Activated CD4-positive, alpha-beta T cell treated with anti-CD3 and anti-CD28 coated beads, Interleukin-2, amount 50 U/mL, for 24 hours (primary cell): ENCODE data around the gene PTPRG.

ENCODE experiments used
- DNase-seq, 2 donors: peaks; one replicate each; pipeline ENCODE4 v3.0.0-alpha.2; 2020; ENCODE audit warnings: low read depth in 1 of 2, low spot score in 1 of 2

The PTPRG gene

DNA sequence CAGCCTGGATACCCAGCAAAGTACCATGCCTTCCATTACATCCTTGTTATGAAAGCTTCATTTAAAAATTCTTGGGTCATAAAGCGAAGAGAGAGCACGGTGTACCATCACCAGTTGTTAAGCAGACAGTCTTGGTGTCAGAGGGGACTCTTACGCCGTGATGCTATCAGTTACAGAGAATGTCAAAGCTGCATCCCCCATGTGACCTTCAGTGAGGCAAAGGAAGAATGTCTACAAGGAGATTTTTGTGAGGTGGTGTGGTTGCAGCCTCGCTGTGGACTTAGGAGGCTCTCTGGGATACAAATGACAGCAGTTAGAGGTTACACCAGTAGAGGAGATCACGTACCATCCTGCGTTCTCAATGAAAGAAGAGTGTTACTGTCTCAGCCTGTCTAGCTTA lies 533.7 kb downstream of the PTPRG start:
- DNase-seq: no peak

DNA sequence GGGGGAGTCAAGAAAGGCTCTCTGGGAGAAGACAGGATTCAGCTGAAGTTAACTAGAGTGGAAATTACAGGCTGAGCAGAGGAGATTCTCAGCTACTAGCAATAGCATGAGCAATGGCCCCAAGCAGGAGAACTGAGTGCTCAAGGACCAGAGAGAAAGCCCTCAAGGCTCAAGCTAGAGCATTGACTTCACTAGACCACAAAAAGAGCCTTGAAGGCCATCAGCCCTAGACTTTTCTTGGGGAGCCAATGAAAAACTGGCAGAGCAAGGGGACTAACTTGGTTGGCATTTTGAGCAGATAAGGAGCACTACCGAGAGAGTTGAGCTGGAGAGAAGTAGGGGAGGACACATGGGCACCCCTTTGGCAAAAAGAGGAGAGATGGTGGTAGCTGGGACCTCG lies 534.4 kb downstream of the PTPRG start:
- no peak for DNase-seq

DNA sequence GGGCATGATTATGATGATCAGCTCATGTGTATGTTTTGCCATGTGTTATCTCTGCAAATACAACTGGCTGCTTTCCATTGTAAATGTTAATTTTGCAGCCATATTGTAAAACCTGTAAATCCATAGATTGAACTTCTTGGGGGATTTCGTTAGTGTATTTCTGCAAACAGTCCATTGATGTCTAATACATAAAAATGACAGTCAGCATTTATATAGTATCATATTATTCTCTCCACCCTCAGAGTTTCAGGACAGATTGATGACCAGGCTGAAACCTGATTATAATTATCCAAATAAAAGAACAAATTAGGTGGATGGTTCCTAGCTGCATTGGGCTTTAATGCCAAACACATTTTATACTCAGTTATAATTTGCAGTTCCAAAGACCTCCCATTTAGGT lies 535.1 kb downstream of the PTPRG start:
- no peak for DNase-seq

DNA sequence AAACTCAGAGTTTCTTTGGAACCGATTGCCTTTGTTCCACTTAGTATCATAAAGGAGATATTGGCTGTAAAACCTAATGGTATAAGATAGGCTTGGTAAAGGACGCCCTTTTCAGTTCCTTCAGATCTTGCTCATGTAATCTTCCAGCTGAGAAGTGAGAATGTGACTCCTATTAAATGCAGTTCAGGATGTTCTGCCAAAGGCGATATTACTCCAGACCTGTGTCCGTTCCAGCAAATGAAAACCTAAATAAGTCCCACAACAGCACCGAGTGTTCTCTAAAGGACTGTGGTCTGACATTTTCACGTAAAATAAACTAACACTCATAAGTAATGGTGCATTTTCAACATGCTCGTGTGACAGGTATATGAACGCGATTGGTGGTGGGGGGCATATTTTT lies 535.8 kb downstream of the PTPRG start:
- no peak for DNase-seq

DNA sequence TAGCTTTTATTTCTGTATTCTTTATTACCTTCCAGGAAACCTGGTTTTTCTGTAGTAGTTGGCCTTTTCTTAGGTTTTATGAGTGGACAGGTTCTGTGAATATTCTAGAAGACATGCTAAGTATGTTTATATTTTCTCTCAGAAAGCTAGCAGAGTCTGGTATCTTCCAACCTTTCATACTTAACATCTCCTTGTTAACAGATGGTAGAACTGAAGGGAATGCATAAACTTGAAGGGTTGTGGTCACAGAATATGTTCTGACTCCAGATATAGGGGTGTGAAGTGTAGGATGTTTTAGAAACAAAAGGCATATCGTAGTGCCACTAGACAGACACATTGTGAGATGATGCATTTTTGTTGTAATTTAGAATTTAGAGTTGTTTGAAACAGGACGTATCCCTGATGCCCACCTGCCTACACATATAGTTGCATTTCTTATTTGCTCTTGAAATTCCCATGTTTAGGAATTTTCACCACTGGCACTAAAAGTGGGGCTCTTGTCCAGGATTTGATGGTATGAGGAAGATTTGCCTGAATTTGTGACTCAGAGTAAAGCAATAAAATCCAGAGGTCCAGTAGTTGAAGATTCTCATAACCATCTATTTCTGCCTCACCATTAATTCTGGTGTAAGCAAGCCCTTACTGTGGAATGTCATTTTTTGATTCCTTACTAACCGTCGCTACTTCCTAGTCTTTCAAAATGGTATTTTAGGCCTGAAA lies 537.4 kb downstream of the PTPRG start:
- no peak for DNase-seq

DNA sequence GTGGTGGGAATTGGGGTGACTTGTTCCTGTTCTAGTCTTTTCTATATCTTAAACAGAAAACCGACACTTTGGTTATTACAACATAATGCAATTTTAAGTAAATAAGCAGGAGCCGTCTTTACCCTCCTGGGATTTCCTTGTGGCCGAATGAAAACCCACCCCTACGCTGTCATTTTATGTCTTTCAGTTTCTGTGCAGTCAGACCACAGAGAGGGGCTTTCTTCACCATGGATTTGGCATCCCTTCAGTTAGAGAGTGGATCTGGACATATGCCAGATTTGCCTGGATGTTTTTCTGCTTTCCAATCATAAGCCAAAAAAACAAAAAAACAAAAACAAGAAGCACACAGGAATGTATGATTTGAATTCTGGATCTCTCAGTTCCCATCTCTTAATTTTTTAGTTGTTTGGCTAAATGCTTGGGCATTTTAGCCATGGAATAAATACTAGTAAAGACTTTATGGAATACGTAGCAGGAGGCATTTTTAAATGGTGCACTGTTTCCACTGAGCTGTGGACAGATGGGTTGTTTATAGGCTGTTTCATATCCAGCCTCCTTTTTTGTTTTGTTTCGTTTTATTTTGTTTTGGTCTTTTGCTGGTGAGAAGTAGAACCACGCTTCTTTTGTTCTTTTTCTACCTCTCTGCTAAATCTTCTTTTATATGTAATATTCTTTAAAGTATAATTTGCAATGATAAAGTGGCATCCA lies 539.1 kb downstream of the PTPRG start:
- no peak for DNase-seq

DNA sequence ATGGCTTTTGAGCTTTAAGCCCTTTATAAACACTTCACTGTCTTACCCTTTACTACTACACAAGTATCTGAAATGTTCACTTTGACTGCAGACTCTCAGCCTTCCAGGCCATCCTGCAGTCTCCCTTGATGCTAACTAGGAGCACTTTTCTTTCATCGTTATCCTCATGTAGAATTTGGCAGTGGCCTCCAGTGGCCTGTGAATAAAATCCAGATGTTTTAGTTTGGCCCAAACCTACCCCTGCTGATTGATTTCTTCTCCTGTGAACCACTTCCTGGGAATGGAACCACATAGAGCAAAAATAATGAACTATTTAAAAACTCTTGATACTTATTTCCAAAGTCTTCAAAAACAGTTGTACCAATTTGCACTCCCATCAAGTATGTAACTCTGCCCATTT lies 540.1 kb downstream of the PTPRG start:
- no peak for DNase-seq

DNA sequence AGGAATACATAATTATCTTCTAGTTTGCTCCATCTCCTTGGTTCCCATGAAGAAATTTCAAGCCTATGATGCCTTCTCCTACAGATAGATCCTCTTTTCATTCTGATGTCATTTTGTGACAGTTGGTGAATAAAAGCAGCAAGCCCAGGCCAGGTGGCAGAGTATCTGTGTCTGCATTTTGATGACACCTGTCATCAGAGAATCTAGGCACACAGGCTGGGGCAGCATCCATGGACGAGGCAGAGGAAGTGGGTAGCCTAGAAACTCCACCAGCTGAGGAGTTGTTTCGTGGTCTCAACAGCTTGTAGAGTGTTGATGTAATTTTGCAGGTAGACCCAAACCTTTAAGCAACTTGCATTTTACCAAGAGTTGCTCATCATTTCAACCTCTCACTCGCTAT lies 542.2 kb downstream of the PTPRG start:
- no peak for DNase-seq

DNA sequence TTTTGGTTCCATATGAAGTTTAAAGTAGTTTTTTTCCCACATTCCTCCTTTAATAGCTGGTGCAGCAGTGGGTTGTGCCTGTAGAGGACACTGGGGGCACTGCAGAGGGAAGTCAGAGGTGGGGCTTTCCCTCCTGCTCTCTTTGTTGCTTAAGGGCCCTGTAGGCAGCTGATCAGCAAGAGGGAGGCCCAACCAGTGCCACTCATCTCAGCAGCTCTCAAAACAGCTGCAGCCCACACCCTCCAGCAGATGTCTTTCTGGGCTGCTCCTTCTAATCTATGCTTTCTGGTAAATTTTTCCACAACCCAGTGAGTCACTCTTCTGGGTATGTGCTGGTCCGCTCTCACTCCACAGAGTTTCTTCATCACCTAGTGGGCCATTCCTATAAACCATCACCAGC lies 548.2 kb downstream of the PTPRG start:
- no peak for DNase-seq

DNA sequence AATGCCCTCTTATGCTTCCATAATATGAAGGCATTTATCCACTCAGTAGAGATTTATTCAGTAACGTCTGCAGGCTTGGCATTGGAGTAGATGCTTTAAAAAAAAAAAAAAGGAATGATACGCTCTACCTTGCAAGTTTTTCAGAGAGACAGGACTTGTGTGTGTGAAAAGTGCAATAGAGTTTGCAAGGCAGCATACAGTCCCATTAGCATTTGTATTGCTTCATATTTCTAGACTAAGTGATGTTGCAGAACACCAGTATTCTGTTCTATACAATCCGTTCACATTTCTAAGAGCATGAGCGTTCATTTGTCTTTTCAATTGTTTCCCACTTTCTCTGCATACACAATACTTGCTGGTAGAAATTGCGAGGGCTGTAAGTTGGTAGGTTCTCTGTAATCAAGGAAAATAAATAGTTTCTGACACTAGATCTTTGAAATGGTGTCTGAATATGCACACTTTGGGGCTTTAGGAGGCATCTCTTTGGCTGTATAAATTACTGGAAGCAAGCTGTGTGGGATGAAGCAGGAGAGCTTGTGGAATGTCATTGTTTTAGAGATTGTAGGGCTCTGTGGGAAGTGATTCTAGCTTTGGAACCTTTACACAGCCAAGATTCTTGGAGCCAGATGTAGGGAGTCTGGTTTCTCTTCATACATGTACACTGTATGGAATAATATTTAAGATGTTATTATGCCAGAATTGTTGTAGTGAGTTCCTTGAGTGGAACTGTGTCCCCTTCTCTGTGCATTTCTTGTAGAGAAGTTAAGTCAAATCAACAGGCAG lies 549.3 kb downstream of the PTPRG start:
- DNase-seq: no peak

DNA sequence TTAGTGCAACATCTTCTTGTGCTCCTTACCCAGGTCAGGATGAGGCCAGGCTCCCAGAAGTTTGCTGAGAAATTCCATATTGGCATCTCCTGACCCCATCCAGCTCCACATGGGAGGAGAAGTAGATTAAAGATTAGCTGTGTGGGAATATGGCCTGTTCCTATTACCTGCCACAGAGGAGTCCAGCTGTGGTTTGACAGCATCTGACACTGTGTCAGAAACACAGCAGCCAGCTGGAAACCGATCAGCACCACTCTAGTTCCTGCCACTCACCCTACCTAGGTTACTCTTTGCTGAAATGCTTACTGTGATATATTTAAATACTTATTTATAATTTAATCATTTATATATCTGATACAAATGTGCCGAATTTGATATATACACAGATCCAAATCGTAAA lies 551.7 kb downstream of the PTPRG start:
- no peak for DNase-seq

DNA sequence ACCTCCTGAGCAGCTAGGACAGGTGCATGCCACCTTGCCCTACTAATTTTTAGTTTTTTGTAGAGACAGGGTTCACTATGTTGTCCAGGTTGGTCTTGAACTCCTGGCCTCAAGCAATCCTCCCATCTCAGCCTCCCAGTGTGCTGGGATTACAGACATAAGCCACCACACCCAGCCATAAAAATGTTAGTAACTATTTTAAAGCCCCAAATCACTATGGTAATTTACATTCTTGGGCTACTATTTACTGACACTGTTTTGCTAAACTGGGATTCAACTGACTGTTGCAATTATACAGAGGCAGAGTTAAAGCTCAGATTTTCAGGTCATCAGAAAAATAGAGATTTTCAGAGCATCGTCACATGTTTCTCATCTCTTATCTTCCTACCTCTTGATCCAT lies 553.4 kb downstream of the PTPRG start:
- DNase-seq: no peak

DNA sequence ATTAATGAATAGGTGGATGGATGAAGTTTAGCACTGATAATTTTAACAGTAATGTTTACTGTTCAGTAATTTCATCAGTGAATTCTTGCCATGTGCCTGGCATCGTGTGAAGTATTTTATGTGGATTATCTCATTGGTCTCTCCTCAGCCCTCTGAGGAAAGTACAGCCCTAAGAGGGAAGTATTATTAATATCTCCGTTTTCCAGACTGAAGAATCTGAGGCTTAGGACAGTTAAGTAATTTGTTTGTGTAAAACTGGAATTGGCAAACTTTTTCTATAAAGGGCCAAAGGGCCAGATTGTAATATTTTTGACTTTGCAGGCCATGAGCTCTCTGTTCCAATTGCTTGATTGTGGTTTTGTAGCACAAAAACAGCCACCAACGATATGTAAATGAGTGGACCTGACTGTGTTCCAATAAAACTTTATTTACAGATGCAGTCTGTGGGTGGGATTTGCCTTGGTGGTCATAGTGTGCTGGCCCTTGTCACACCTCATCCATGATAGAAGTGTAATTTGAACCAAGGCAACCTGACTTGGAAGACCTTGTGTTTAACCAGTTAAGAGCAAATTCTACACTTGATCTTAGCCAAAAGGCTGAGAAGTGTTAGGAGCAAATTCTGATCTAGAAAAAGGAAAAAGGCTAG lies 556.7 kb downstream of the PTPRG start:
- no peak for DNase-seq

DNA sequence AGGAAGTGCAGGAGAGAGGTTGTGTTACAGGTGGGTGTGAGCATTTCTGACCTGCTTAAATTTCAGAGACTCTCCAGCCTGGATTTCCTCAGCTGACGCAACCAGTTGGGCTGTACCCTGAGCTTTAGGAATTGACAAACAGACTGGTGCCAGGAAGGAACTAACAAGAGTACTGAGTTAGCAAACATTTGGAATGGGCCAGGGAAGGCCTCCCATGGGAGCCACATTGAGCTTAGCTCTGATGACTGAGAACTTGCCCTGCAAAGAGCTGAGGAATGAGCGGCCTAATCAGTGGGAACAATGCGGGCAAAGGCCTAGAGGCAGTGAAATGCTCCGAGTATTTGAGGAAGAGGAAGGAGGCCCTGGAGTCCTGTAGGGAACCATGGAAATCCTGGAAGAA lies 557.8 kb downstream of the PTPRG start:
- no peak for DNase-seq

DNA sequence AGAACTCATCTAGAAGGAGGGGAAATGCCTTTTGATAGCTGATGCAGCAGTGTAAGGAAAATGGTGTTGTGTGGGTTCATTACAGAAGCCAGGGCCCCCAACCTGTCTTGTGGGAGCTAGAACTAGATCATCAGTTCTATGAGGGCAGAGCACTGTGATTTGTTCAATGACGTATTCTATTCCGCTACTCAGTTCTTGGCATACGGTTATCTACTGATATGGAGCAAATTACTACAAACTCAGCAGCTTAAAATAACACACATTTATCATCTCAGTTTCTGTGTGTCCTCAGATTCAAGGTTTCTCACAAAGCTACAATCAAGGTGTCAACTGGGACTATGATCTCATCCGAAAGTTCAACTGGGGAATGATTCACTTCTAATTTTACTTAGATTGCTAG lies 561.4 kb downstream of the PTPRG start:
- no peak for DNase-seq

DNA sequence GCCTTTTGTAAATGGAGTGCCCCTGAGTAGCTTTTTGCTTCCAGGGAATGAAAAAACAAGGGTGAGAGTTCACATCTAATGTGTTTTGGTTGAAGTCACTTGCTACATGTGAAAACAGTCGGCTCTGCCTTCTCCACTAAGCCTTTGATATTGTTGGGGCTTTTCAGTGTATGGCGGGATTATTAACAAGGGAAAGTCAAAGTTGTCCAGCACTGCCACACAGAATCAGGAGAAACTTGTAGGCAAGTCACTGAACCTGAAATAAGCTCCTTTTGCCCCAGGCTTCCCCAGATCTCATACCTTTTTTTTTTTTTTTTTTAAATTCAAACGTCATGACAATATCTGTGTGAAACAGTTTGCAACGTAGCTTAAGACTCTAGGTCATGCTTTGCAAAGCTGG lies 564.0 kb downstream of the PTPRG start:
- no peak for DNase-seq

DNA sequence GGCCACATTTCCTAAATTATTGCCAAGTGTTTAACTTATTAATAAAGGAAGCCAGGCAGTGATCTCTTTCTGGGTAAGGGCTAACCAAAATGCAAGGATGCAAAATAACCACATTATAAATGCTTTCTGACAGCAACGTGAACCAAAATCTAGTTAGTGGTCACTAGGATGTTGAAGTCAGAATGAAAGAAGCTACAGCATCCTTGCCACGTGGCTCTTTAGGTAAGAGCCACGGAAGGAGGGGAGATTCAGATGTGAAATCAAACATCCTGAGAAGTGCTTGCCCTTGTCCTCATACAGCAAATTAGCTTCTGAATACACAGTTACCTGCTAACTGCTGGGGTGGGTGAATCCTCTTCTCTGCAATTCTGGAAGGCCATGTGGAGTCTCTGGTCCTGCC lies 565.7 kb downstream of the PTPRG start:
- DNase-seq: no peak

DNA sequence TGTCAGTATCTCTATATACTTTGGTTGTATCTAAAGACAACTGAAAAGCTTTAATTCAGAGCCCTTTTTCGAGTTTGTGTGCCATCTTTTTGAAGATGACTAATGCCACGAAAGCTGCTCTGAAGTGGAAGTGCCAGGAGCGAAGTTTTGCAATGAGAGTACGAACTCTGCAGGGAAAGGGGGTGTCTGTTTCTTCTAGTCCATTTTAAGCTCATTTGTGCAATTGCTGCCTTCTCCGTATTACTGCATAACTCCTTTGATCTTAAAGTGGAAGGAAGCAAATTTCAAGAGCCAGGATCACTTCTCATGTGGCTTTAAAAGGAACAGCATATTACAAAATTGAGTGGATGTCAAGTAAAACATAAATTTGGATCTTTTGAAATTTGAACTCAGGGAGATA lies 566.7 kb downstream of the PTPRG start:
- DNase-seq: no peak

DNA sequence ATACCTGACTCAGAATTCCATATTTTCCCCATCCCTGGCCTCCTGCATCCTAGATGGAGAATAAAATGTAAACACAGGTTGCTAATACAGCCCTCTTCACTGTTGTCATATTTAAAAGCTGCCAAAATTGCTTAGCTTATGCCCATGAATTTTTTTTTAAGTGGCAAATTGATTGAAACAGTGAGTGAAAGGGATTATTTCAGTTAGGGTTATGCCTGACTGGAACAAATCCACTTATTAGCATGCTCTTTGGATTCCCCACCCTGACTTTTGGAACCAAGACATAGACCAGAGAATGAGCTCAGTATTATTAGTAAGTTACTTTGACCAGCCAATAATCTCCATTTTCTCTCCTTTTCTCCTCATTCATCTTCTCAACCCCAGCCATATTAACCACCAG lies 567.3 kb downstream of the PTPRG start:
- DNase-seq: no peak

DNA sequence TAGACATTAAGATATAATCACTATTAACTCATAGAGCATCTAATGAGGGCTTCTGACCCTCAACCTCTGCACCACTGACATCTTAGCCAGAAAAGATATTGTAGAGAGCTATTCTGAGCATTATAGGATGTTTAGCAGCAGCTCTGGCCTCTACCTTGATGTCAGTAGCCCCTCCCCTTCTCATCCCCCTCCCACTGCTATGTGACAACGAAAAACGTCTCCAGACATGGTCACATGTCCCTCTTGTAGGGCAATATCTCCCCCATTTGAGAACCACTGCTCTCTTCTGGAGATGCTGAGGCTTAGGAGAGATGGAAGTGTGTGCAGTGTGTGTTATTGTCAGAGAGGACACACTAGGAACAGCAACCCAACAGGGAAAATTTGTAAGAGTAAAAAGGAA lies 569.7 kb downstream of the PTPRG start:
- DNase-seq: no peak

DNA sequence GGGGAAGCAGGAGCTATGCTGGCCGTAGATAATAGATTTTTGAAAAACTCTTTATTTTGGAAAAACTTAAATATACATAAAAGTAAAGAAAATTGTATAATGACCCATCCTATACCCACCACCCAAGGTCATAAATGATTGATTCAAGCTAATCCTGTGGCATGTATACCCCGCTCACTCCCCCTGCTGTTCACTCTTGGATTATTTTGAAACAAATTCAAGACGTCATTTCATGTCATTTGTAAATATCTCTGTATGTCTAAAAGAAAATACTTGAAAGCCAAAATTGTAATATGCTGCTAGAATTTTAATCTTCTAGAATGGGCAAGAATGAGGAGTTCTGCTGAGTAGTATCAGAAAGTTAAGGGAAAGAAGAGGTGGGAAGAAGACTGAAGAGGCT lies 570.2 kb downstream of the PTPRG start:
- no peak for DNase-seq
